ENCODE measurements around the gene SEC14L2.

DNA sequence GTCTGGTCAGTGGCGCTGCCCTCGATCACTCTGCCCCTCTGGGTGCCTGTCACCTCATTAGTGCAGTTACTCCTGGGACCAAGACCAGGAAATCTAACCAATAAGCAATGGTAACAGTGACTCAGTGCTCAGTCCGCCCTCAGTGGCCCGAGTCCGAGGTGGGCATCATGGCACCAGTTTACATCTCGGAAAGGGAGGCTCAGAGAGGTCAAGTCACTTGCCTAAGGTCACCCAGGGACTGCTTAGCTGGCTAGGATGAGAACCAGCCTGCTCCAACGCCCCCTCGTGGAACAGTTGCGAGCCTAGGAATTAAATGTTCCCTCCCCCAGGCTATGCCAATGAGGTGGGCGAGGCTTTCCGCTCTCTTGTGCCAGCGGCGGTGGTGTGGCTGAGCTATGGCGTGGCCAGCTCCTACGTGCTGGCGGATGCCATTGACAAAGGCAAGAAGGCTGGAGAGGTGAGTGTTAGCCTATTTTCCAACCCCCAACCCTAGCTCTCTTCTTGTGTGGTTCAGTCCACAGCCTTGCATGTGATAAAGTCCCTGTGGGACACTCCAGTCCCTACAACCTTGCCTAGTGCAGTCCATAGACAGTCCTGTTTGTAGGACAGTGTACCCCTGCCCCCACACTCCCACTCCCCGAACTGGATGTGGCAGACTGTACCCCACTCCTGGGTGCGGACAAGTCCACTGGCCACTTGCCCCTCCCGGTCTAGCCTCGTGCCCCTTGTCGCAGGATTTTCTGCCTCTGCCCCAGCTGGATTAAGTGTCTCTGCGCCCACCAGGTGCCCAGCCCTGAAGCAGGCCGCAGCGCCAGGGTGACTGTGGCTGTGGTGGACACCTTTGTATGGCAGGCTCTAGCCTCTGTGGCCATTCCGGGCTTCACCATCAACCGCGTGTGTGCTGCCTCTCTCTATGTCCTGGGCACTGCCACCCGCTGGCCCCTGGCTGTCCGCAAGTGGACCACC lies 29.9 kb downstream of the SEC14L2 start:
- TF ChIP-seq CTCF (conservative IDR thresholded peaks at IDR 0.05) (peak; percentile 84), EZH2 (IDR thresholded peaks at IDR 0.05; ENCODE audit: low read depth) (no peak)
